Activated CD8-positive, alpha-beta memory T cell treated with anti-CD3 and anti-CD28 coated beads, Interleukin-2, amount 50 U/mL, for 24 hours (primary cell): ENCODE measurements around the gene TNF.
"Not testable (repeated sequence)": the region's sequence is repeated elsewhere in the genome, so short reads cannot be mapped to it uniquely, and the experiment has no call there.

Experiments used
- DNase-seq: peaks from one replicate; pipeline ENCODE4 v3.0.0-alpha.2; 2020; ENCODE audit errors: extremely low read depth

TNF gene

GRCh38 chr6:31544676-31545075, 30.7 kb upstream of the TNF start:
- no peak for DNase-seq

GRCh38 chr6:31545291-31545690, 30.1 kb upstream of the TNF start:
- DNase-seq, result no peak

GRCh38 chr6:31546339-31546957, 28.9 kb upstream of the TNF start, which contains the start of gene ATP6V1G2:
ATP6V1G2 (minus strand) TSS chr6:31546608; CDS start chr6:31546559, 49 bp downstream.
- DNase-seq, result peak; percentile 69

GRCh38 chr6:31546958-31547726, 28.2 kb upstream of the TNF start, which contains the start of gene NFKBIL1:
NFKBIL1 (plus strand) TSS chr6:31547608; CDS start chr6:31547695, 87 bp downstream.
- DNase-seq, result peak; percentile 84

GRCh38 chr6:31547727-31548543, 27.4 kb upstream of the TNF start:
- no peak for DNase-seq

- no peak for DNase-seq
These were observed 26.9 kb upstream of the TNF start for GRCh38 chr6:31548544-31548873.

- DNase-seq, result not testable (repeated sequence)
These were observed 24.0 kb upstream of the TNF start for GRCh38 chr6:31551371-31551770.

- DNase-seq, result no peak
These were observed 19.1 kb upstream of the TNF start for GRCh38 chr6:31556307-31556706.

- DNase-seq, result no peak
These were observed 17.7 kb upstream of the TNF start for GRCh38 chr6:31557443-31558317.

GRCh38 chr6:31558318-31558625, 17.1 kb upstream of the TNF start:
- no peak for DNase-seq

- no peak for DNase-seq
These were observed 16.5 kb upstream of the TNF start for GRCh38 chr6:31558631-31559500.

- DNase-seq, result no peak
These were observed 15.8 kb upstream of the TNF start for GRCh38 chr6:31559606-31559957.

- no peak for DNase-seq
These were observed 15.2 kb upstream of the TNF start for GRCh38 chr6:31559958-31560696.

- no peak for DNase-seq
These were observed 14.7 kb upstream of the TNF start for GRCh38 chr6:31560697-31561058.

GRCh38 chr6:31567531-31568370, 7.6 kb upstream of the TNF start:
- no peak for DNase-seq

- DNase-seq, result no peak
These were observed 6.8 kb upstream of the TNF start for GRCh38 chr6:31568537-31568961.

GRCh38 chr6:31569861-31570536, 5.4 kb upstream of the TNF start:
- no peak for DNase-seq

- DNase-seq, result no peak
These were observed 3.1 kb upstream of the TNF start, which contains the start of gene LTA for GRCh38 chr6:31572041-31572911. LTA (plus strand) TSS chr6:31572289; CDS start chr6:31572743, 454 bp downstream.
